22Rv1 (cell line): ENCODE data around the gene MTA1.

ENCODE experiments used
- ZFX ChIP-seq: fragments of 450-650 bp; IDR thresholded peaks from 2 replicates; pipeline ENCODE4 v1.6.1; 2017; ENCODE audit warnings: antibody characterized with exemption, borderline replicate concordance
- TF ChIP-seq, protein P1 (sequence below): fragments of 450-650 bp; IDR thresholded peaks from 2 replicates; pipeline ENCODE4 v1.5.1; 2017; ENCODE audit warnings: mild to moderate bottlenecking

GRCh38 chr14:105418269-105419194 is 1.1 kb upstream of the MTA1 start:
- TF ChIP-seq, protein P1, sequence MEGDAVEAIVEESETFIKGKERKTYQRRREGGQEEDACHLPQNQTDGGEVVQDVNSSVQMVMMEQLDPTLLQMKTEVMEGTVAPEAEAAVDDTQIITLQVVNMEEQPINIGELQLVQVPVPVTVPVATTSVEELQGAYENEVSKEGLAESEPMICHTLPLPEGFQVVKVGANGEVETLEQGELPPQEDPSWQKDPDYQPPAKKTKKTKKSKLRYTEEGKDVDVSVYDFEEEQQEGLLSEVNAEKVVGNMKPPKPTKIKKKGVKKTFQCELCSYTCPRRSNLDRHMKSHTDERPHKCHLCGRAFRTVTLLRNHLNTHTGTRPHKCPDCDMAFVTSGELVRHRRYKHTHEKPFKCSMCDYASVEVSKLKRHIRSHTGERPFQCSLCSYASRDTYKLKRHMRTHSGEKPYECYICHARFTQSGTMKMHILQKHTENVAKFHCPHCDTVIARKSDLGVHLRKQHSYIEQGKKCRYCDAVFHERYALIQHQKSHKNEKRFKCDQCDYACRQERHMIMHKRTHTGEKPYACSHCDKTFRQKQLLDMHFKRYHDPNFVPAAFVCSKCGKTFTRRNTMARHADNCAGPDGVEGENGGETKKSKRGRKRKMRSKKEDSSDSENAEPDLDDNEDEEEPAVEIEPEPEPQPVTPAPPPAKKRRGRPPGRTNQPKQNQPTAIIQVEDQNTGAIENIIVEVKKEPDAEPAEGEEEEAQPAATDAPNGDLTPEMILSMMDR: no peak
- TF ChIP-seq ZFX: no peak
